A549 (cell line): Measurements from ENCODE around the gene GPAM. TPM values are rescaled to one million over a fixed set of nuclear protein-coding genes. Genes with fewer than 3 reads are reported as not detected.

Experiments
- ATAC-seq, 2 experiments: fragments of 200-7000 bp in 1 of 2; fragments of >200 bp in 1 of 2; cut with Nextera tagmentation in 1 of 2; cut with Tn5 transposase in 1 of 2; 3 replicates each; pipeline versions ENCODE4 v1.8.0 to v1.9.1; 2018 to 2020; ENCODE audit warnings: mild to moderate bottlenecking in 1 of 2, moderate library complexity in 1 of 2
- CTCF ChIA-PET: fragments of 300-600 bp; sonication (Branson Sonifier 250); formaldehyde crosslinking; extraction: SDS; loops from one replicate; lab custom pipeline; 2021; ENCODE audit warnings: antibody characterized with exemption, inconsistent platforms; lab: Yijun Ruan, JAX
- POLR2A ChIA-PET: fragments of 350-600 bp; formaldehyde crosslinking; extraction: SDS; loops from one replicate; lab custom pipeline; 2021; ENCODE audit warnings: antibody characterized with exemption, inconsistent platforms; lab: Yijun Ruan, JAX
- DNase-seq, 2 experiments: peaks; one replicate each; pipeline versions ENCODE4 v3.0.0 to v3.0.0-alpha.2; 2011 to 2016; ENCODE audit warnings: low read depth in 1 of 2, low spot score in 1 of 2
- FAIRE-seq: peaks from 2 replicates; lab custom pipeline; 2011; peaks lifted over from hg19 to GRCh38; lab: Jason Lieb, UNC
- H3K27ac ChIP-seq, 2 experiments: fragments of >200 bp; sonication (Bioruptor Twin); formaldehyde crosslinking; 3 replicates each; pipeline ENCODE4 v1.5.1; 2016 to 2017
- H3K4me1 ChIP-seq: fragments of >200 bp; sonication (Bioruptor Twin); formaldehyde crosslinking; 3 replicates; pipeline ENCODE4 v1.6.1; 2016
- H3K4me2 ChIP-seq: fragments of >200 bp; sonication (Bioruptor Twin); formaldehyde crosslinking; 3 replicates; pipeline ENCODE4 v1.6.1; 2016
- H3K4me3 ChIP-seq: fragments of >200 bp; sonication (Bioruptor Twin); formaldehyde crosslinking; 3 replicates; pipeline ENCODE4 v1.5.1; 2016
- H3K9me3 ChIP-seq: fragments of >200 bp; sonication (Bioruptor Twin); formaldehyde crosslinking; 3 replicates; pipeline ENCODE4 v1.6.1; 2016
- CBX8 ChIP-seq: fragments of 200-600 bp; sonication (generic); IDR thresholded peaks from 2 replicates; pipeline ENCODE4 v1.6.1; 2016
- CHD2 ChIP-seq: fragments of 150-350 bp; IDR thresholded peaks from 2 replicates; pipeline ENCODE4 v1.6.1; 2014; ENCODE audit warnings: low read length; ENCODE audit not compliant: partially characterized antibody
- CTCF ChIP-seq: fragments of >200 bp; sonication (Bioruptor Twin); formaldehyde crosslinking; IDR thresholded peaks from 3 replicates; pipeline ENCODE4 v1.5.1; 2016
- E2F6 ChIP-seq: IDR thresholded peaks from 2 replicates; pipeline ENCODE4 v1.6.1; 2012; ENCODE audit warnings: low read depth, borderline replicate concordance
- EHF ChIP-seq: fragments of 250-450 bp; sonication (Bioruptor Pico); IDR thresholded peaks from 2 replicates; pipeline ENCODE4 v1.5.0; 2020; ENCODE audit warnings: mild to moderate bottlenecking
- FOXS1 ChIP-seq: fragments of 250-450 bp; sonication (Bioruptor Pico); IDR thresholded peaks from 2 replicates; pipeline ENCODE4 v1.5.0; 2020; ENCODE audit warnings: mild to moderate bottlenecking, moderate library complexity
- HEYL ChIP-seq: fragments of 250-450 bp; sonication (Bioruptor Pico); IDR thresholded peaks from 2 replicates; pipeline ENCODE4 v1.8.0; 2021; ENCODE audit warnings: mild to moderate bottlenecking, moderate library complexity
- JUNB ChIP-seq: fragments of >200 bp; sonication (Bioruptor Twin); formaldehyde crosslinking; IDR thresholded peaks from 2 replicates; pipeline ENCODE4 v1.6.1; 2016
- KDM1A ChIP-seq: fragments of 200-600 bp; sonication (generic); IDR thresholded peaks from 2 replicates; pipeline ENCODE4 v1.6.1; 2016; ENCODE audit warnings: low read depth, mild to moderate bottlenecking
- MAFK ChIP-seq: fragments of 450-650 bp; IDR thresholded peaks from 2 replicates; pipeline ENCODE4 v1.6.1; 2014; ENCODE audit not compliant: partially characterized antibody
- MAX ChIP-seq: IDR thresholded peaks from 2 replicates; pipeline ENCODE4 v1.6.1; 2012
- MYC ChIP-seq: IDR thresholded peaks from 2 replicates; pipeline ENCODE4 v1.6.1; 2012; ENCODE audit warnings: mild to moderate bottlenecking, inconsistent platforms, low read length, improper control_type of control experiment, borderline replicate concordance
- PHF8 ChIP-seq: fragments of 200-600 bp; sonication (generic); IDR thresholded peaks from 2 replicates; pipeline ENCODE4 v1.6.1; 2016; ENCODE audit warnings: low read depth, mild to moderate bottlenecking, antibody characterized with exemption, moderate library complexity, borderline replicate concordance
- RCOR1 ChIP-seq: fragments of 150-350 bp; IDR thresholded peaks from 2 replicates; pipeline ENCODE4 v1.6.1; 2014; ENCODE audit warnings: antibody characterized with exemption, low read length, low read depth
- REST ChIP-seq: fragments of 200-600 bp; sonication (generic); IDR thresholded peaks from 2 replicates; pipeline ENCODE4 v1.6.1; 2016; ENCODE audit warnings: antibody characterized with exemption, mild to moderate bottlenecking, moderate library complexity
- RFX5 ChIP-seq: fragments of 450-650 bp; IDR thresholded peaks from 2 replicates; pipeline ENCODE4 v1.7.1; 2014; ENCODE audit warnings: antibody characterized with exemption, mild to moderate bottlenecking, moderate library complexity
- RNF2 ChIP-seq: fragments of 200-600 bp; sonication (generic); IDR thresholded peaks from 2 replicates; pipeline ENCODE4 v1.6.1; 2016; ENCODE audit warnings: low read depth, mild to moderate bottlenecking, antibody characterized with exemption, moderate library complexity, borderline replicate concordance
- USF2 ChIP-seq: fragments of 450-650 bp; IDR thresholded peaks from 2 replicates; pipeline ENCODE4 v1.6.1; 2014; ENCODE audit warnings: antibody characterized with exemption
- ZFP36 ChIP-seq: fragments of 450-650 bp; IDR thresholded peaks from 2 replicates; pipeline ENCODE4 v1.6.1; 2014; ENCODE audit warnings: borderline replicate concordance; ENCODE audit not compliant: partially characterized antibody
- WGBS: methylation state at CpG from one replicate; pipeline ENCODE4 v1.1.6; 2017; ENCODE audit errors: missing lambda C conversion rate; 5-methylcytosine and 5-hydroxymethylcytosine counted together
- polyA plus RNA-seq, 4 experiments: library from polyadenylated mRNA; depleted of rRNA in 3 of 4; stranded (reverse); fragments of >200 nt; fragmentation: RNase III in 1 of 4; extraction: RNeasy Plus Mini Kit Qiagen cat#74134 plus additional on column Dnase treatment in 1 of 4; gene quantifications; 2 replicates in 3 of 4; 3 replicates in 1 of 4; pipeline ENCODE4 v1.2.3, GENCODE V29; 2011 to 2017

GPAM gene
- polyA plus RNA-seq, 2 of the 4 experiments (the other 2 are of a cell fraction) = 5.7 to 13.3 TPM

- H3K4me2 ChIP-seq = no peak overlapping the region
- TF ChIP-seq USF2 (no peak), RFX5 (no peak), FOXS1 (CRISPR knock-in tag) (no peak), CHD2 (no peak), CTCF (no peak), JUNB (no peak)
- TF ChIP-seq, all 56 proteins: peak for 0
- no peaks in the 10 kb centered on the region for H3K4me1 ChIP-seq
- DNase-seq = no peak
- no peaks in the 10 kb centered on the region for H3K9me3 ChIP-seq
- POLR2A ChIA-PET = no interaction called here
- no peak for ATAC-seq
- CTCF ChIA-PET = interaction anchor here (0.6 to 3.5 kb wide), 4 partner anchors 10 to 135 kb away, joined by 3 to 12 read pairs (median 4); partner anchors contain the start of gene GPAM
- no peak for FAIRE-seq
- no peak overlapping the region for H3K4me3 ChIP-seq
- no peak overlapping the region for H3K27ac ChIP-seq
- 83% methylated on average over 4 of the region's 4 CpGs for WGBS
Observed at GRCh38 chr10:112173206-112173605, 10.4 kb downstream of the GPAM start.

- no peak for ATAC-seq
- no peak for DNase-seq
- CTCF ChIA-PET = interaction anchor here (0.7 to 1.4 kb wide), 2 partner anchors 10 to 15 kb away, joined by 3 read pairs; partner anchors contain the start of gene GPAM
Observed at GRCh38 chr10:112168733-112169132, 14.8 kb downstream of the GPAM start.

GRCh38 chr10:112166800-112167199 lies 16.8 kb downstream of the GPAM start:
- H3K27ac ChIP-seq = no peak overlapping the region
- no peaks in the 10 kb centered on the region for H3K4me1 ChIP-seq
- ATAC-seq (no peak), DNase-seq (no peak), FAIRE-seq (no peak)
- WGBS = 96% methylated on average over 3 of the region's 3 CpGs
- CTCF ChIA-PET = interaction anchor here (1.7 kb wide), 1 partner anchor 26 kb away, joined by 7 read pairs; no protein-coding TSS in a partner anchor
- POLR2A ChIA-PET = no interaction called here
- no peak overlapping the region for H3K4me2 ChIP-seq
- H3K4me3 ChIP-seq = no peak overlapping the region
- no peaks in the 10 kb centered on the region for H3K9me3 ChIP-seq
- no peak for TF ChIP-seq KDM1A
- TF ChIP-seq REST = no peak
- TF ChIP-seq HEYL = no peak
- no peak for TF ChIP-seq PHF8
- no peak for TF ChIP-seq RCOR1
- no peak for TF ChIP-seq RNF2
- no peak for TF ChIP-seq EHF (CRISPR knock-in tag)
- no peak for TF ChIP-seq MYC
- TF ChIP-seq ZFP36 = no peak
- no peak for TF ChIP-seq CBX8

More at GRCh38 chr10:112168733-112169132, 14.8 kb downstream of the GPAM start:
- no peak for FAIRE-seq
- Histone ChIP-seq H3K9me3 (no peaks in the 10 kb centered on the region), H3K4me1 (no peaks in the 10 kb centered on the region), H3K4me2 (no peak overlapping the region), H3K27ac (no peak overlapping the region), H3K4me3 (no peak overlapping the region)
- POLR2A ChIA-PET = no interaction called here
- WGBS = 97% methylated on average over 6 of the region's 6 CpGs
- TF ChIP-seq MAX (no peak), MAFK (no peak), E2F6 (no peak), CHD2 (no peak), CTCF (no peak), ZFP36 (no peak)
